PC-9 (cell line): ENCODE results near the gene MYPN. TPM values are rescaled to one million over a fixed set of nuclear protein-coding genes. Genes with fewer than 3 reads are reported as not detected.

ENCODE experiments used
- BruUV-seq: library from RNA; stranded (reverse); fragments of 400-500 nt; replicated peaks from 2 replicates; lab custom pipeline; 2021; lab: Mats Ljungman, UMichigan
- CTCF ChIA-PET: fragments of 300-600 bp; sonication (Branson Sonifier 250); formaldehyde crosslinking; loops from one replicate; lab custom pipeline; 2022; ENCODE audit warnings: antibody characterized with exemption; lab: Charles Lee
- POLR2A ChIA-PET: fragments of 300-600 bp; sonication (Branson Sonifier 250); formaldehyde crosslinking; loops from one replicate; lab custom pipeline; 2022; ENCODE audit warnings: antibody characterized with exemption; ENCODE audit not compliant: unreplicated experiment; lab: Charles Lee
- DNase-seq, 2 experiments: peaks; one replicate each; pipeline versions ENCODE4 v3.0.0 to v3.0.0-alpha.2; 2015 to 2022; ENCODE audit warnings: mixed read lengths in 1 of 2
- H2AFZ ChIP-seq: fragments of 200-600 bp; sonication (generic); 2 replicates; pipeline ENCODE4 v1.8.1; 2017; ENCODE audit warnings: antibody characterized with exemption
- H3F3A ChIP-seq: fragments of 200-600 bp; sonication (generic); 2 replicates; pipeline ENCODE4 v1.8.1; 2017; ENCODE audit warnings: antibody characterized with exemption, mild to moderate bottlenecking, low read depth; ENCODE audit not compliant: insufficient read depth
- H3K27ac ChIP-seq: fragments of 200-600 bp; sonication (generic); 2 replicates; pipeline ENCODE4 v1.6.1; 2016; ENCODE audit warnings: mixed run types
- H3K27me3 ChIP-seq: fragments of 200-600 bp; sonication (generic); 2 replicates; pipeline ENCODE4 v1.6.1; 2016; ENCODE audit warnings: low read depth, mixed run types; ENCODE audit not compliant: insufficient read depth
- H3K36me3 ChIP-seq: fragments of 200-600 bp; sonication (generic); 2 replicates; pipeline ENCODE4 v1.6.1; 2016; ENCODE audit warnings: low read depth, mixed run types
- H3K4me1 ChIP-seq: fragments of 200-600 bp; sonication (generic); replicated peaks from 2 replicates; pipeline ENCODE4 v1.6.1; 2016; ENCODE audit warnings: mixed run types; ENCODE audit not compliant: insufficient read depth
- H3K4me2 ChIP-seq: fragments of 200-600 bp; sonication (generic); 2 replicates; pipeline ENCODE4 v1.6.1; 2017; ENCODE audit warnings: mixed run types
- H3K4me3 ChIP-seq: fragments of 200-600 bp; sonication (generic); 2 replicates; pipeline ENCODE4 v1.6.1; 2016; ENCODE audit warnings: mixed run types
- H3K79me2 ChIP-seq: fragments of 200-600 bp; sonication (generic); 2 replicates; pipeline ENCODE4 v1.6.1; 2017; ENCODE audit warnings: low read depth, mixed run types
- H3K9me2 ChIP-seq: fragments of 200-600 bp; sonication (generic); 2 replicates; pipeline ENCODE4 v1.8.1; 2017; ENCODE audit warnings: mild to moderate bottlenecking; ENCODE audit not compliant: insufficient read depth
- H3K9me3 ChIP-seq: fragments of 200-600 bp; sonication (generic); 2 replicates; pipeline ENCODE4 v1.8.1; 2016; ENCODE audit warnings: low read depth; ENCODE audit not compliant: insufficient read depth
- H4K20me1 ChIP-seq: fragments of 200-600 bp; sonication (generic); 2 replicates; pipeline ENCODE4 v1.8.1; 2017; ENCODE audit not compliant: insufficient read depth
- CTCF ChIP-seq: fragments of 200-600 bp; sonication (generic); conservative IDR thresholded peaks from 2 replicates; pipeline ENCODE4 v1.6.1; 2017; ENCODE audit warnings: mixed run types, antibody characterized with exemption, mild to moderate bottlenecking, moderate library complexity
- EZH2 ChIP-seq: fragments of 200-600 bp; sonication (generic); IDR thresholded peaks from 2 replicates; pipeline ENCODE4 v1.8.0; 2017; ENCODE audit warnings: antibody characterized with exemption, low read depth
- intact Hi-C: fragments of 100-400 bp; cut with micrococcal nuclease; formaldehyde crosslinking; loops from one replicate; pipeline ENCODE4 v1.10.0; 2022; ENCODE audit not compliant: unreplicated experiment
- total RNA-seq: library from RNA; stranded (reverse); gene quantifications from 2 replicates; pipeline ENCODE4 v1.2.3, GENCODE V29; 2021

Gene MYPN
- total RNA-seq, 1 experiment from 2014 or later = 3.9 TPM

GRCh38 chr10:68103901-68104300 lies 5.4 kb upstream of the MYPN start:
- H3K9me2 ChIP-seq = no peaks in the 10 kb centered on the region
- no peaks in the 10 kb centered on the region for H3K27me3 ChIP-seq
- BruUV-seq = no TSS peak
- no peak for DNase-seq
- no peaks in the 10 kb centered on the region for H4K20me1 ChIP-seq
- H3K79me2 ChIP-seq = peaks cover 35% of the 10 kb centered on the region
- peaks cover 20% of the 10 kb centered on the region; the same call in 1 of the 2 replicates for H3F3A ChIP-seq
- H3K9me3 ChIP-seq = no peaks in the 10 kb centered on the region
- H3K36me3 ChIP-seq = peaks cover 78% of the 10 kb centered on the region
- POLR2A ChIA-PET = no interaction called here
- intact Hi-C loops = no loop called here
- CTCF ChIA-PET = no interaction called here
- H2AFZ ChIP-seq = no peak overlapping the region
- no peak overlapping the region for H3K4me3 ChIP-seq
- H3K4me1 ChIP-seq = peaks cover 39% of the 10 kb centered on the region
- no peak overlapping the region for H3K4me2 ChIP-seq
- TF ChIP-seq CTCF (no peak), EZH2 (no peak)
- no peak overlapping the region for H3K27ac ChIP-seq

DNA sequence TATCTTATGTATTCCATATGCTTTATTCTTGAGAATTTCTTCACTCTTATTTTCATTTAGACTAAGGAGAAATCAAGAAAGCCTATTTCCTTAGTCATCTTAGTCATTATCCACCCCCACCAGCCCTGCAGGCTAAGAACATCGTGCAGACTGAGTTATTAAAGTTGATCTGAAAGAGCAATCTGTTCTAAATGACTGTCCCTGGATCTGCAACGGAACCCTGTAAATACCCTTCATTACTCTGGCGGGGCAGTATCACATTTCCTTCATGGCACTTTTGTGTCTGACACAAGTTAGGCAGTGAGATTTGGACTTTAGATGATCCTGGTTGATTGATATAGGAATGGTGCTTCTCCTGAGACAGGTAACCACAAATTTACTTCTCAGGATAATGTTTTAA lies 3.5 kb upstream of the MYPN start:
- POLR2A ChIA-PET = interaction anchor here (0.6 kb wide), 1 partner anchor 9 kb away, joined by 3 read pairs; no protein-coding TSS in a partner anchor
- no peaks in the 10 kb centered on the region for H3K9me3 ChIP-seq
- peaks cover 20% of the 10 kb centered on the region; the same call in 1 of the 2 replicates for H3F3A ChIP-seq
- no peak for DNase-seq
- no peak overlapping the region for H3K4me3 ChIP-seq
- no peaks in the 10 kb centered on the region for H4K20me1 ChIP-seq
- peaks cover 59% of the 10 kb centered on the region for H3K36me3 ChIP-seq
- peaks cover 32% of the 10 kb centered on the region for H3K4me1 ChIP-seq
- TF ChIP-seq EZH2 = no peak
- TF ChIP-seq CTCF = no peak
- H2AFZ ChIP-seq = no peak overlapping the region
- no peaks in the 10 kb centered on the region for H3K27me3 ChIP-seq
- 0 out of 2 replicates have a peak overlapping the region, but pooled peaks have one; percentile 9 for H3K4me2 ChIP-seq
- peak overlapping the region; percentile 43; the same call in 1 of the 2 replicates for H3K27ac ChIP-seq
- no TSS peak for BruUV-seq
- CTCF ChIA-PET = no interaction called here
- intact Hi-C loops = no loop called here
- H3K79me2 ChIP-seq = peaks cover 16% of the 10 kb centered on the region; the same call in 1 of the 2 replicates
- H3K9me2 ChIP-seq = no peaks in the 10 kb centered on the region

DNA sequence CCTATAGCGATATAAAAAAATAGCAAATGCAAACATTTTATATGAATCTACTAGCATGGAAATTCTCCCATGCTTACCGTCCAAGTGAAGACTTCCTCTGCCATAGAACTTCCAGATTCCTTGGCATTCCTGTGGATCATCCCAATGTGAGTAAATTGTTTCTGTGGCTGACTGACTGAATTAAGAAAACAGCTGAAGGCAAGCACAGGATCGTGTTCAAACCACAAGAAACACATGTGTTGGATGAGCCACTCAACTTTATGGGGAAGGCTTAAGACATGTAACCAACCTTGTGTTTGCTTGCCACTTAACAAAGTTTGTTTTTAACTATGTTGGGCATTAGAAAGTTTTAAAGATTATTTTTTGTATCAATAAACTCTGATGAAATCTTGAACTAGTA lies 2.6 kb upstream of the MYPN start:
- DNase-seq = no peak
- CTCF ChIA-PET = interaction anchor here (0.7 kb wide), 2 partner anchors 9 to 16 kb away, joined by 5 to 11 read pairs; no protein-coding TSS in a partner anchor
- Histone ChIP-seq H3K36me3 (peaks cover 50% of the 10 kb centered on the region), H3K4me2 (no peak overlapping the region), H3K79me2 (peaks cover 10% of the 10 kb centered on the region; the same call in 1 of the 2 replicates), H2AFZ (no peak overlapping the region), H3K4me3 (no peak overlapping the region), H3K9me2 (no peaks in the 10 kb centered on the region), H3K4me1 (peaks cover 32% of the 10 kb centered on the region), H3K9me3 (no peaks in the 10 kb centered on the region), H3K27me3 (no peaks in the 10 kb centered on the region), H3F3A (peaks cover 22% of the 10 kb centered on the region; the same call in 1 of the 2 replicates), H3K27ac (no peak overlapping the region), H4K20me1 (no peaks in the 10 kb centered on the region)
- POLR2A ChIA-PET = interaction anchor here (0.6 kb wide), 1 partner anchor 628 kb away, joined by 5 read pairs; no protein-coding TSS in a partner anchor
- TF ChIP-seq CTCF (no peak), EZH2 (no peak)
- intact Hi-C loops = no loop called here
- BruUV-seq = no TSS peak
